ENCODE data around the gene ACYP1.
A peak's percentile ranks its signal among the peaks of the same experiment; 100 is the strongest.
"Not testable (repeated sequence)": the region's sequence is repeated elsewhere in the genome, so short reads cannot be mapped to it uniquely, and the experiment has no call there.

ACYP1 gene

DNA sequence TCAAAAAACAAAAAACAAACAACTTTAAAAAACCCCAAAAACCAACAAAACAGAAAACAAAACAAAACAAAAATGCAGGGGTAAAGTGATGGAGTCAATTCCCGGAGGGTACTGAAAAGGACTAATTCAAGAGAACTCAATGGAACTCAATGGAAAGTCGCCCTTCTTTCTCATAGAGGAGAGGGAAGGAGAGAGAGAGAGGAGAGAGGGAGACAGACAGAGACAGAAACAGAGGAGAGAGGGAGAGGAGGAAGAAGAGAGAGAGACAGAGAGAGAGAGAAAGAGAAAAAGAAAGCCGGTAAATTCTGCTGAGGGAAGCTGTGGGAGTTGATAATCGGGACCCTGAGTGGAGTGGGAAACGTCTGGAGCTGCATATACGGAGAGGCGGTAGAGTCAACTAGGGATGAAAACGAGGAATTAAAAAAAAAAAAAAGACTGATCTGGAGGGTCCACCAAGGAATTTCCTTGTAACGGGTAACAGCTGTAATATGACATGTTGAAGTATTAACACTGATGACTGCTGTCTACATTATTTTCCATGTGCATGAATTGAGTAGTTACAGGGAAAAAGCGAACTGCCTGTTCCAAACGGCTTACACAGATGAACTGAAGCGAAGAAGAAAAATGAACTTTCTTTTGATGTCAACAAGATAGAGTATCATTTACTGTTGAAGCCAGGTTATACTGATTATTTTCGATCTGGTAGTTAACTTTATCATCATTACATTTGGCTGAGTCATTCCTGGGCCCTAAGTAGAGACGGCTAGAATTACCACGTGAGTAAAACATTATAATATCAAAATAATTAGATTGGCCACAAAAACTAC lies 4.7 kb upstream of the ACYP1 start:
- no peak for DNase-seq (ENCODE audit: low read depth in 3 of 3)

DNA sequence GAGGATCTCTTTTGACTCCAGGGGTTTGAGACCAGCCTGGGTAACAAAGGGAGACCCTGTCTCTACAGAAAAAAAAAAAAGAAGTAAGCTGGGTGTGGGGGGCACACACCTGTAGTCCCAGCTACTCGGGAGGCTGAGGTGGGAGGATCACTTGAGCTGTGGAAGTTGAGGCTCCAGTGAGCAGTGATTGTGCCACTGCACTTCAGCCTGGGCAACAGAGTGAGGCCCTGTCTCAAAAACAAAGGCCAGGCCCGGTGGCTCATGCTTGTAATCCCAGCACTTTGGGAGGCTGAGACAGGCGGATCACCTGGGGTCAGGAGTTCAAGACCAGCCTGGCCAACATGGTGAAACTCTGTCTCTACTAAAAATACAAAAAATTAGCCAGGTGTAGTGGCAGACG lies 3.9 kb upstream of the ACYP1 start:
- DNase-seq (ENCODE audit: low read depth in 3 of 3): not testable (repeated sequence)

DNA sequence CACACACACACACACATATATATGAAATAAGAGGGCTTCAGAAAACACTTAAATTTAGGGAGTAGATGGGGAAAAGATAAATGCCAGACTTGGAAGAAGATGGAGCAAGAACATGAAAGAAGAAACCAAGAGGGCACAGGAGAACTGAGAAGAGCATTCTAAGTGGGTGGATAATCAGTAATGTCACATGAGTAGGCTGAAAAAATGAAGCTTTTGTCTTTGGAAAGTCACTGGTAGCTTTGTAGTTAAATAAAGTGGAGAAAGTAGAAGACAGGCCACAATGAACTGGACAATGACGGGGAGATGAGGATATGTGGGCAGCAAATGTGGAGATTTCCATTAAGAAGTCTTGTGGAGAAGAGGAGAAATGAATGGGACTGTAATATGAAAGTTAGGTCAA lies 3.4 kb upstream of the ACYP1 start:
- no peak for DNase-seq (ENCODE audit: low read depth in 3 of 3)

DNA sequence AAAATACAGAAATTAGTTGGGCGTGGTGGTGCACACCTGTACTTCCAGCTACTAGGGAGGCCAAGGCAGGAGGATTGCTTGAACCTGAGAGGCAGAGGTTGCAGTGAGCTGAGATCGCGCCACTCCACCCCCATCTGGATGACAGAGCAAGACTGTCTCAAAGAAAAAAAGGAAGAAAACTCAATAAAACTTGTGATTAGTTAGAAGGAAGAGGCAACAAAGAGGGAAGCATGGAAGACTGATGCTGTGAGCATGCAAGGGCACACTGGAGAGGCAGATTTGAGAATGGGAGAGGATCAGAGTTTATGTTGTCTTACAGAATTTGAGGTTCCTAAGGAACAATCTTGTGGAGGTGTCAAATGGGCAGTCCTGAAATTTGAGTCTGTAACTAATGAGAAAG lies 2.9 kb upstream of the ACYP1 start:
- no peak for DNase-seq (ENCODE audit: low read depth in 3 of 3)

DNA sequence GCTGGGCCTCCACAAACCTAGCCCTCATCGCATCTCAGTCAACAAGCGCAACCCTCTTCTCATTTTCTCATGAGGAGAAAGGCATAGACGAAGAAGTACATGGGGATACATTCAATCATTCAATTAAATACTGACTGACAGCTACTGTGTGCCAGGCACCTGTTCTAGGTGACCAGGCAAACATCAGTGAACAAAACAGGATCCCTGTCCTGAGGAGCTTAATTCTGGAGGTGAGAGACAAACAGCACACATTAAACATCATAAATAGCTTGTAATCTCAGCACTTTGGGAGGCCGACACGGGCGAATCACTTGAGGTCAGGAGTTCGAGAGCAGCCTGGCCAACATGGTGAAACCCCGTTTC lies 362 bp upstream of the ACYP1 start:
- DNase-seq (ENCODE audit: low read depth in 3 of 3): no peak

DNA sequence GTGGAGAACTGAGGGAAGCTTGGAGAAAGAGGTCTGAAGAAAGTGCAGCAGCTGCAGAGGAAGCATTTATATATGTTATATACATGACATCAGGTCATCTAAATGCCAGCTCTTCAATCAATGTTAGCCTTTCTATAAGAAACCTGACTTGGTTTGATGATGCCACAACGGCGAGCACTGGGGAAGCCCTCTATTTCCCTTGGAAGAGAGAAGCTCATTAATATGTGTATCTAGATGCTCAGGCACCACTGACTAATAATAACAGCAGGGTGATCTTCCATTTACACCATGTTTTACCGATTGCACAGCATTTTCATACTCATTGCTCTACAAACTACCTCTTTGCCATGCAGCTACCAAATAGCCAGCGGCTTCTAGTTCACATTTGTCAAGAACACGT lies 811 bp downstream of the ACYP1 start:
- DNase-seq (ENCODE audit: low read depth in 3 of 3): no peak

DNA sequence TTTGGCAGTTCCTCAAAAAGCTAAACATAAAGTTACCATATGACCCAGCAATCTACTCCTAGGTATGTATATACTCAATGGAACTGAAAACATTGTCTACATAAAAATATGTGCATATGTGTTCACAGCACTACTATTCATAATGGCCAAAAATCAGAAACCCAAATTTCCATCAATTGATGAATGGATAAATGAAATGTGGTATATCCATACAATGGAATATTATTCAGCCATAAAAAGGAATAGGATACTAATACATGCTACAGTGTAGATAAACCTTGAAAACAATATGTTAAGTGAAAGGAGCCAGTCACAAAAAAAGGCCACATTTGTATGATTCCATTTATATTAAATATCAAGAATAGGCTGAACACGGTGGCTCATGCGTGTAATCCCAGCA lies 3.4 kb downstream of the ACYP1 start:
- no peak for DNase-seq (ENCODE audit: low read depth in 3 of 3)

DNA sequence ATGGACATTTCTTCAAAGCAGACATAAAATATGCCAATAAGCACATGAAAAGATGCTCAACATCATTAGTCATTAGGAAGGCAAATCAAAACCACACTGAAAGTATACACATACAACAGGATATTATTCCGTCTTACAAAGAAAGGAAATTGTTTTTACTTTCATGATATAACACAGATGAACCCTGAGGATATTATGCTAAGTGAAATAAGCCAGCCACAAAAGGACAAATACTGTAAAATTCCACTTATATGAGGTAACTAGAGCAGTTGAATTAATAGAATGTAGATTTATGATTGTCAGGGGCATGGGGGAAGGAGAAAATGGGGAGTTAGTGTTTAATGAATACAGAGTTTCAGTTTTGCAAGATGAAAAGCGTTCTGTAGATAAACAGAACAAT lies 4.2 kb downstream of the ACYP1 start:
- no peak for DNase-seq (ENCODE audit: low read depth in 3 of 3)

DNA sequence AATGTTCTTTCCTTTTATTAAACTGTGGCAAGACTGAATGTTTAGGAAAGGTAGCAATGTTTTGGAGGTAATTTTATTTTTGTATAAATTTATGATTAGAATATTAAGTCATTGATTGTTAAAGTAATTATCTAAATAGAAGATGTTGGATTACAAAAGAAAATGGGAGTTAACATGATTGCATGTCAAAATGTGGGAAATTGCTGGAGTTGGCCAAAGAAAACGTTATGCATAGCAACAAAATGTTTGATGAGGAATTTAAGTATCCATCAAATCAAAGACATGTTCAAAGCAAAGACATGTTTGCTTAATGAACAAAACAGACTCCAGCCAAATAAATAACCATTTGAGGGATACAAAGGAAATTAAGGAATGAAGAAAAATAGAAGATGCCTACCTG lies 9.4 kb downstream of the ACYP1 start:
- DNase-seq (ENCODE audit: low read depth in 3 of 3): no peak

DNA sequence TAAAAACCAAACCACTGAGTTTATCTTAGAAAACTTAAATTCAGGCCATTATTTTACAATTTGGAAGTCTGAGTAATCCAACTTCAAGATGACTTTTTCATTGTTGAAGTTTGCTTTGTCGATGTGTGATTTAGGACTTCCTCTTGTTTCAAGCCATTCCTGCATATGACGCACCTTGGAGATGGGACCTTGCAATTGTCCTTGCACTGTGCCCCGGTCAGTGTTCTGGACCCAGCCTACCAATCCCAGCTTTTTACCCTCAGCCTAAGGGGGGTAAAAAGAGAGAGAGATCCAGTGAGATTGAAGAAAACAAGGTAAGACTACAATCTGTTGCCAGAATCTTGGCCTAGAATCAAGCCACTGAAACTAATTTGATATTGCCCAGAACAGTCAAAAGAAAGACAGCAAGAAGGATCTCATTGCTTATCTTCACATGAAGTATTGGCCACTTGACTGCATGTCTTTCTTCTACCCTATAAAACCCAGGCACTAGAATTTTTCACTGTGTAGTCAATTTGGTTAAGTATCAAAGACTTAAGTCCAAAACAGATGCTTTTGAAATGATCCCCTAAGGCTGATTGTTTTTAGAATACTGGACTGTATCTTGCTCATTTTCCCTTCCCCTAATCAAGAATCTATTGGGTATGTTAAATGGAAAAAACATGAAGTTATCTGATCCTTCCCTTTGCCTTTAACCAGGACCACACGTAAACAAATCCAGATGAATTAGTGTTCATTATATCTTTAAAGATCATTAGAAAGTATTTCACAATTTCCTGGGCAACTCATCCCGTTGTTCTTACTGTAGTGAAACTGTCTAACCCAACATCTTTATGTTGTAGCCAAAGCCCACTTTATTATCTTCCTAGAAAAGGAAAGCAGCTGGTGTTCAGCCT lies 10.2 kb downstream of the ACYP1 start:
- no peak for DNase-seq (ENCODE audit: low read depth in 3 of 3)

DNA sequence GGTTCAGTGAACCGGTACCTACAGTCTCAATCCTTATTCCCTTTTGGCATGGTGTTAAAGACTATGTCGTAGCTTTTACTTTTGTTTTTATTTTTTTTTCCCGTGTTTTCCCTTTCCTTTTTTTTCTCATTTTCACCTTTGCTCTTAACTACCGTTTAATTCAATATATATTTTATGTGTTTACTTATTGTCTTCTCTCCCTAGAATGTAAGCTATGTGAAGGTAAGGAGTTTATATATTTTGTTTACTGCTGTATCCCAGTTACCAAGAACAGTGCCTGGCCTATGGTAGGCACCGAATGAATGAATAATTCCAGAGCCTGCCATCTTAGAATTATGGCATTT lies 12.3 kb downstream of the ACYP1 start:
- no peak for DNase-seq (ENCODE audit: low read depth in 3 of 3)

DNA sequence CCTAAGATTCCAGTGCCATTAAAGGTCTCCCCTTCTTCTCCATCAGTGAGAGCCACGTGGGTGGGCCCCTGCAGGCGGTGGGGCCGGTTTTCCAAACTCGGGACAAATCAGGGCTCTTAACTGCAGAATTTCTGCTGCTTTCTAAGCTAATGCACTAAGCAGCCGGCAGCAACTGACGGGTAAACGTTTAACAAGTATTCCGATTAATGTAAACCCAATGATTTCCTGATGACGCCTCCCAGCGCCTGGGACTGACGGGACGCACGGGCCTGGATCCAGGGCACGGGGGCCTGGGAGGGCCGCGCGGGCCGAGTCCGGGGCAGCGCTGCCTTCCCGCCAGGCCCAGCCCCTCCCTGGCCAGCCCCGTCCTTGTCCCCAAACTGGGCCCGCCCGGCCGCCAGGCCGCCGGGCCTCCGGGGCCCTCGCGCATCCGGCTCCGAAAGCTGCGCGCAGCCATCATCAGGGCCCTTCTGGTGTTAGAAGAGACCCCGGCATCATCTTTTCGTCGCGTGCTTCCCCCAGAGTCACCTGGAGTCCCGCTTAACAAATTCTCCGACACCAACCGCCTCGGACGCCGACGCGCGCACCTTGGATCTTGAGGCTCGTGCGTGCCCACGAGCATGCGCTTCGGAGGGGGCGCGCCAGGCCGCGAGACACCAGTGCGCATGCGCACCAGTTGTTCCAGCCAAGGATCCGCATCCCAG lies 12.8 kb downstream of the ACYP1 start, which contains the start of gene MLH3:
Gene MLH3 (minus strand): TSS at position 616 of the 704 bp plus-strand sequence. CDS start 1,812 bp downstream, outside the sequence.
- DNase-seq (ENCODE audit: low read depth in 3 of 3): peak; percentile 56 to 74 (median 65)

DNA sequence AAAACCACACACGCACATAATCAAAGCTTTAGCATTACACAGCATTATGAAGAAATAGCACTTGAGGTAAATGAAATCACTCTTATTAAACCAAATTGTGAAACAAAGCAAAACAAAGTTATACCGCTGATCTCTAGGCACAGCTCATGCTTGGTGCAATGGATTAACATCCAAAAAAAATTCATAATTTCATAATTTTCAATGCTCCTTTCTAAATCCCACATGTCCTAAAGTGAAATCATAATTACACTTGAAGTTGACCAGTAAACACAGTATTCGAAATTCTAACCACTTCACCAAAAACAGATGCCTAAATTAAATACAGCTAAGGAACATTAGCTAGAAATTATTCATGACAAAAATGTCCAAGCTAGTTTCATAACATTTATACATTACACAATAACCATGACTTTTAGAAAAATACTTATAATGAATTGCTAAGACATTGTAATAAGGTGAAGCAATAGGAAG lies 14.1 kb downstream of the ACYP1 start:
- no peak for DNase-seq (ENCODE audit: low read depth in 3 of 3)

DNA sequence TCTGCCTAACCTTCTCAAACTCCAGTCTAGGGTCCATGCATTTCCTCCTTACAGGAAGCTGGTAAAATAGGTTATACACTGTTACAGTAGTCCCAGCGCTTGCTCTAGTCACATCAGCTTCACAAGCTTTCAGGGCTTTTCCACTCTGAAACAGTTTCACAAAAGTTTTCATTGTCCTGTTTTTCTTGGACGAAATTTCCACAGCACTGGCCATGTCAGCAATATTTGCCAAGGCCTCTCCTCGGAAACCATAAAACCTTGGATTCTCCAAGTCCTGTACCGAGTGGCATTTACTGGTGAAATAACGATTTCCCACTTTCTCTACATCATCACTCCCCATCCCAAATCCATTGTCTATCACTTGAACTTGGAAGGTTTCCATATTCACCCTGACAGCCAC lies 14.7 kb downstream of the ACYP1 start:
- DNase-seq (ENCODE audit: low read depth in 3 of 3): no peak

DNA sequence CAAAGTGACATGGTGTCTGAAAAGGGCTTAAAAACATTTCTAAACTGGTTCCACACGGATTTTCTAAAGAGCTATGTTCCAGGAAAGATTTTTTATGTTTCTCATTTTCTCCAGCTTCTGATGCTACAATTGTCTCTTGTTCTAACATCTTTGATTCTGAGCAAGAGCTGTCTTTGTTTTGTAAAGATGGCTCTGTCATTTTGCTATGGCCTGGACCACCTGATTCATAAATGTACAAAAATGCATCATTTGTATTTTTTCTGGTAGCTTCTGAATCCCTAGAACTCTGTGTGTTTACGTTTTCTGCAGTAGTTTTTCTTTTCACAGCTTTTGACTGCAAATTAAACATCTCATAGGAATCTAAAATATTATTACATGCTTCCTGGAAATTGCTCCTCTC lies 15.7 kb downstream of the ACYP1 start:
- DNase-seq (ENCODE audit: low read depth in 3 of 3): no peak

DNA sequence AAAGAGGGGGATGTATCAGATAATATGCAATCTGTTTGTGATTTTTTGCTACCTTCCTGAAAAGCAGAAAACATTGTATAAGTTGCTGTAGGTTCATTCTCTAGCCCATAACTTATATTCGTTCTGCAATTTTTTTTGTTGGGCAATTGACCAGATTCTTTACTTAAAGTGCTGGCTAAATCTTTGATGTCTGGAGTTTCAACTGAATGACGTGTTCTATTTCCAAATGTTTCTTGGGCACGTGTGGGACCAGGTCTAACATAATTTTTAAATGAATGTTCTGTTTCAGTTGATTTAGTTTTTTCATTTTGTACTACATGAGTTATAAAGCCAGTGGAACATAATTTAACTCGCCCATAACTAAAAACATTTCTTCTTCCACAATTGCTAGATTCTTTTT lies 16.3 kb downstream of the ACYP1 start:
- DNase-seq (ENCODE audit: low read depth in 3 of 3): no peak

DNA sequence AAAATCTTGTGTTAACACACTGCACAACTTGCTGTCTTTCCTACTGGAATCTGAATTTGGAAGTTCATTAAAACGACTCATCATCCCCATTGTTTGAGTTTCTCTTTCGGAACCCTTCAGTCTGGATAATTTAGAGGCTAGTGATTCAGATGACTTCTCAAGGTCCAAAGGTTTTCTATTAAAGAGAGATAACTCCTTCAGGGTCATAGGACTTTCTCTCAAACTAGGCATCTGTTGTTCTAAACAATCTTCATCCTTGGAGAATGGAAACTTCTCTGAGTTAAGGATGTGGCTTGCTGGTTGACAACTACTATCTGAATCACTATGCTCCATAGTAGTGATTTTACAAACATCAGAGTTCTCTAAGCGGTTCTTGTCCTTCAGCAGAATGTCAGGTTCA lies 16.9 kb downstream of the ACYP1 start:
- DNase-seq (ENCODE audit: low read depth in 3 of 3): no peak

DNA sequence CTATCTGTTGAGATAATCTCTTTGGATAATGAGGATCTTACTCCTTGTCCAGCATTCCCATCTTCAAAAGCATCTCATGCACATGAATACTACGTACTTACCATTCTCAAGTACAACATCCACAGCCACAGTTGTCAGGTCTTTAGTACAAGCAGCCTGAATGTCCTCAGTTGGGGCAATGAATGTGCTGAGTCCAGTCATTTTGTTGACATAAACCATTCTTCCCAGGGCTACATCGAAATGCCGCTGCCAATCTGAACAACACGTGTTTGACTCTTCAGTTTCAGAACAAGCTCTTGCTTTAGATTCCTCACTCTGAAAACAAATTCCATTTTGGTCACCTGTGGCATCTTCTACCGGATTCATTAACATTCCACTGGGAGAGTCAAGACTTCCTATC lies 17.5 kb downstream of the ACYP1 start:
- no peak for DNase-seq (ENCODE audit: low read depth in 3 of 3)

DNA sequence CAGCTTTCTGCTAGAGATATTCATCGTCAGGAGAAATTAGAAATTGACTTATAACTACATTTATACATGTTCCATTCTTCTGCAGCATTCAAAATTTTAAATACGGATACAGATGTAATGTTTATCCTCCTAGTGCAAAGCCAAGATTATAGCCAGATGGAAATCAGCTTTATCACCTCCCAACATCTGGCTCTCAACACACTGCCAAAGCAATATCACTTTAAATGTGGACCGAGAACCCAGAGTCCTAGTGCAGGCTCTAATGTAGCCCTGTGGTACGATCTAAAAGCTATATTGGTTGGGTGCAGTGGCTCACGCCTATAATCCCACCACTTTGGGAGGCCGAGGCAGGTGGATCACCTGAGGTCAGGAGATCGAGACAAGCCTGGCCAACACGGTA lies 19.1 kb downstream of the ACYP1 start:
- no peak for DNase-seq (ENCODE audit: low read depth in 3 of 3)

DNA sequence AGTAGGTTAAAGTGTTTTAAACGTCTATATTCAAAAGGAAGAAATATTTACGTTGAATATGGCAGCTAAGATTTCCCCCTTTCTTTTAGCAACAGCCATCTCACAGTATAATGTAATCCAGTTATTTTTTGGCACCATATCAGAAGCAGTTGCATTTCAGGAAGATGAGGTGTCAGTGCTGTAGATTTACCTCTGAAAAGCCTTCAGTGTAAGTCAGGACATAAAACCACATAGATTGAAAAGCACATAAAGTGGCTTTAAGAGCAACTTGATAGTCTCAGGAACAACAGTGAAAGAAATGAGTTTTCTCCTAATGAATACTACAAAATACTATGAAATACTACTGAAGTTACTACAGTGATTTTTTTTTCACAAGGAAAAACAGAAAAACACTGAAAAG lies 19.5 kb downstream of the ACYP1 start:
- DNase-seq (ENCODE audit: low read depth in 3 of 3): no peak

DNA sequence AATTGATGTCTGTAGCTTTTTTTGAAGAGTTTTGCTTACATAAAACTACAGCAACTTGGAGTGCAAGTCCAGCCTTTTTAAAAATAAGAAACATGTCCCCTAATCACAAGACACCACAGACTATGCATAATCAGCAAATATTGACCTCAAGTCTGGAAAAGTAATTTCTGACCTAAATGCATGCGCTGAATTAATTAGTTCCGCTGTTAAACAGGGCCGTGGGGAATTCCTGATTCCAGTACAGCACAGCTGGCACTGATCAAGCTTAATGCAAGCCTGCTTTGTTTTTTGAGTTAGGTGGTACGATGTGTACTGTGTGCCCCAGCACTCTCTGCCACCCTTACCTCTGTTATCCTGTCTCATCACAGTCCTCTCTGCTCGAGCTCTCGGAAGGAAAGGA lies 21.8 kb downstream of the ACYP1 start:
- no peak for DNase-seq (ENCODE audit: low read depth in 3 of 3)

DNA sequence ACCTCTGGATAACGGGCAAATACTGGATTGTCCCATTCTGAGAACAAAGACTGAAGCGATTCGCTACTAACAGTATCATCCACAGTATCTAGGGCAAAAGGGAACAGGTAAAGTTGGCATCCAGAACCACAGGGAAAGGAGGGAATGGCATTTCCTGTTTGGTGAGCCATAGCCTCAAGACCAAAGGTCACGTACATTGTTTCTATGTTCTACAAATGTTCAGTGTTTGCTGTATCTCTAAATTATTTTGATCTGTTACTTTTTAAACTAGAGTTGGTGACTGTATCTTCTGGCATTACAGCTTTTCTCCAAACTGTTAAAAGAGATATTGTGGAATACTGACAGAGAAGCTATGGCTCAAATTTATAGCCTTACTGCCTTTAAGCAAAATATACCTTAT lies 22.2 kb downstream of the ACYP1 start:
- DNase-seq (ENCODE audit: low read depth in 3 of 3): no peak
